ENCODE measurements around the gene PRIMA1. TPM values are rescaled to one million over a fixed set of nuclear protein-coding genes. Genes with fewer than 3 reads are reported as not detected.

PRIMA1 gene
- total RNA-seq, 1 experiment from 2014 or later: 0.26 TPM

DNA sequence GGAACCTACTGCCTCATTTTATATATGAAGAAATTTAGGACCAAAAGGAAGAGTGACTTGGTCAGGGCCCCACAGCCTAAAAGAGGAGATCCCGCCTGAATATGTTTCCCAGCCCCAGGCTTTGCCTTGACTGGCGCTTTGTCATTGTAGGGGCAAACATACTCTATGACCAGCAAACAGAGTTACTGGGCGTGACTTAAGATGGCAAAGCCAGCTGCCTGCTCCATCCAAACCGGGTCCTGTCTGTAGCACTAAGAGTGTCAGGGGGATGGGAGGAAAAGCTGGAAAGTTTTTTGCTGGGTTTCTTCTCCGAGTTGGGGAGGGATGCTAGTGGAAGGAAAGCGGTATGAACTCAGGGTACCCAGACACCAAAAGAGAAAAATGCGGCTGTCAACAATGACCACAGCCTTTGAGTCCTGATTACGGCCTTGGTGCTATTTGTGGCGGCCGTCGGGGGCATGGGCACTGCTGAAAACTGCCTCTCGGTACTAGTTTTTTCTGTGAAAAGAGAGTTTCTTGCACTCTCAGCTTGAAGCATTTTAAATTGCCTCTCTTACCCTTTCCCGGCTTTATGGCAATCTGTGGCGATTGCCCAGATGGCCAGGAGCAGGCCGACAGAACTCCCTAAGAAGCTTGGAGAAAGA lies 82.7 kb downstream of the PRIMA1 start:
- DNase-seq (ENCODE audit: low read depth, low spot score) (no peak), ATAC-seq (no peak)
- BruUV-seq (replicated peaks): no TSS peak
- Histone ChIP-seq H3K27me3 (ENCODE audit: control insufficient read depth, insufficient read depth, low read length) (no peaks in the 10 kb centered on the region), H3K27ac (ENCODE audit: low read length) (no peak overlapping the region), H3K36me3 (ENCODE audit: control insufficient read depth, insufficient read depth, low read length) (no peaks in the 10 kb centered on the region), H3K4me3 (ENCODE audit: low read depth in 2 of 2, low read length in 2 of 2) (no peak overlapping the region), H3K4me1 (ENCODE audit: control insufficient read depth, insufficient read depth, low read length) (no peaks in the 10 kb centered on the region), H3K9me3 (ENCODE audit: control insufficient read depth, insufficient read depth, low read depth, low read length) (no peaks in the 10 kb centered on the region)
- in situ Hi-C loops (cut with HindIII; ENCODE audit: low pct_unique_long_range_greater_than_20kb, low sequenced_read_pairs): no loop called here
- CTCF ChIA-PET: no interaction called here
- POLR2A ChIA-PET: no interaction called here
- intact Hi-C loops (cut with micrococcal nuclease; ENCODE audit: unreplicated experiment): loop anchor here (2.0 kb wide), 1 partner anchor 43 kb away; no protein-coding TSS in a partner anchor
- TF ChIP-seq TCF7L2 (IDR thresholded peaks at IDR 0.05; ENCODE audit: low read depth, low read length): no peak
- TF ChIP-seq POLR2AphosphoS5 (IDR thresholded peaks at IDR 0.05; ENCODE audit: low read depth, low read length): no peak

DNA sequence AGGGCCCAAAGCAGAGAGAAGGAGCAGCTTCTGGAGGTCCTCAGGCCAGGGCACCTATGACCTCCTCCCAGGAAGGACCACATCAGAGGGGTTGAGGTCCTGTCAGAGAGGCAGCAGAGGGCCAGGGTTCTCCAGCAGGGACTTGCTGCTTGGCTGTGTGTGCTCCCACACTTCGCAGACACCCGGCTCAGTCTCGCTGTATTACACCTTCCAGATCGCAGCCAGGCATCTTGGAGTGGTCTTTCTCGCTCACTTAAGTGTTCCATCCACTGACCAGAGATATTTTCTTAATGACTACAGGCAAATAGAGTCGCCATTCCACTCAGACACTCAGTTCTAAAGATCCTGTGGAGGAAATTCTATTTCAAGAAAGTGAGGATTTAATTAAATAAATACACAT lies 84.3 kb downstream of the PRIMA1 start:
- ChIA-PET CTCF (no interaction called here), POLR2A (no interaction called here)
- no TSS peak for BruUV-seq (replicated peaks)
- Histone ChIP-seq H3K27ac (ENCODE audit: low read length) (no peak overlapping the region), H3K9me3 (ENCODE audit: control insufficient read depth, insufficient read depth, low read depth, low read length) (no peaks in the 10 kb centered on the region), H3K4me1 (ENCODE audit: control insufficient read depth, insufficient read depth, low read length) (no peaks in the 10 kb centered on the region), H3K4me3 (ENCODE audit: low read depth in 2 of 2, low read length in 2 of 2) (no peak overlapping the region), H3K27me3 (ENCODE audit: control insufficient read depth, insufficient read depth, low read length) (no peaks in the 10 kb centered on the region), H3K36me3 (ENCODE audit: control insufficient read depth, insufficient read depth, low read length) (no peaks in the 10 kb centered on the region)
- no peak for ATAC-seq
- no peak for DNase-seq (ENCODE audit: low read depth, low spot score)
- intact Hi-C loops (cut with micrococcal nuclease; ENCODE audit: unreplicated experiment): loop anchor here (2.0 kb wide), 1 partner anchor 41 kb away; no protein-coding TSS in a partner anchor
- in situ Hi-C loops (cut with HindIII; ENCODE audit: low pct_unique_long_range_greater_than_20kb, low sequenced_read_pairs): no loop called here
- no peak for TF ChIP-seq TCF7L2 (IDR thresholded peaks at IDR 0.05; ENCODE audit: low read depth, low read length)
- TF ChIP-seq POLR2AphosphoS5 (IDR thresholded peaks at IDR 0.05; ENCODE audit: low read depth, low read length): no peak
- TF ChIP-seq, protein P1, sequence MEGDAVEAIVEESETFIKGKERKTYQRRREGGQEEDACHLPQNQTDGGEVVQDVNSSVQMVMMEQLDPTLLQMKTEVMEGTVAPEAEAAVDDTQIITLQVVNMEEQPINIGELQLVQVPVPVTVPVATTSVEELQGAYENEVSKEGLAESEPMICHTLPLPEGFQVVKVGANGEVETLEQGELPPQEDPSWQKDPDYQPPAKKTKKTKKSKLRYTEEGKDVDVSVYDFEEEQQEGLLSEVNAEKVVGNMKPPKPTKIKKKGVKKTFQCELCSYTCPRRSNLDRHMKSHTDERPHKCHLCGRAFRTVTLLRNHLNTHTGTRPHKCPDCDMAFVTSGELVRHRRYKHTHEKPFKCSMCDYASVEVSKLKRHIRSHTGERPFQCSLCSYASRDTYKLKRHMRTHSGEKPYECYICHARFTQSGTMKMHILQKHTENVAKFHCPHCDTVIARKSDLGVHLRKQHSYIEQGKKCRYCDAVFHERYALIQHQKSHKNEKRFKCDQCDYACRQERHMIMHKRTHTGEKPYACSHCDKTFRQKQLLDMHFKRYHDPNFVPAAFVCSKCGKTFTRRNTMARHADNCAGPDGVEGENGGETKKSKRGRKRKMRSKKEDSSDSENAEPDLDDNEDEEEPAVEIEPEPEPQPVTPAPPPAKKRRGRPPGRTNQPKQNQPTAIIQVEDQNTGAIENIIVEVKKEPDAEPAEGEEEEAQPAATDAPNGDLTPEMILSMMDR (IDR thresholded peaks at IDR 0.05): no peak
- TF ChIP-seq SIN3A (IDR thresholded peaks at IDR 0.05; ENCODE audit: borderline replicate concordance, insufficient read depth, low read depth, low read length): no peak
- TF ChIP-seq, protein P2, sequence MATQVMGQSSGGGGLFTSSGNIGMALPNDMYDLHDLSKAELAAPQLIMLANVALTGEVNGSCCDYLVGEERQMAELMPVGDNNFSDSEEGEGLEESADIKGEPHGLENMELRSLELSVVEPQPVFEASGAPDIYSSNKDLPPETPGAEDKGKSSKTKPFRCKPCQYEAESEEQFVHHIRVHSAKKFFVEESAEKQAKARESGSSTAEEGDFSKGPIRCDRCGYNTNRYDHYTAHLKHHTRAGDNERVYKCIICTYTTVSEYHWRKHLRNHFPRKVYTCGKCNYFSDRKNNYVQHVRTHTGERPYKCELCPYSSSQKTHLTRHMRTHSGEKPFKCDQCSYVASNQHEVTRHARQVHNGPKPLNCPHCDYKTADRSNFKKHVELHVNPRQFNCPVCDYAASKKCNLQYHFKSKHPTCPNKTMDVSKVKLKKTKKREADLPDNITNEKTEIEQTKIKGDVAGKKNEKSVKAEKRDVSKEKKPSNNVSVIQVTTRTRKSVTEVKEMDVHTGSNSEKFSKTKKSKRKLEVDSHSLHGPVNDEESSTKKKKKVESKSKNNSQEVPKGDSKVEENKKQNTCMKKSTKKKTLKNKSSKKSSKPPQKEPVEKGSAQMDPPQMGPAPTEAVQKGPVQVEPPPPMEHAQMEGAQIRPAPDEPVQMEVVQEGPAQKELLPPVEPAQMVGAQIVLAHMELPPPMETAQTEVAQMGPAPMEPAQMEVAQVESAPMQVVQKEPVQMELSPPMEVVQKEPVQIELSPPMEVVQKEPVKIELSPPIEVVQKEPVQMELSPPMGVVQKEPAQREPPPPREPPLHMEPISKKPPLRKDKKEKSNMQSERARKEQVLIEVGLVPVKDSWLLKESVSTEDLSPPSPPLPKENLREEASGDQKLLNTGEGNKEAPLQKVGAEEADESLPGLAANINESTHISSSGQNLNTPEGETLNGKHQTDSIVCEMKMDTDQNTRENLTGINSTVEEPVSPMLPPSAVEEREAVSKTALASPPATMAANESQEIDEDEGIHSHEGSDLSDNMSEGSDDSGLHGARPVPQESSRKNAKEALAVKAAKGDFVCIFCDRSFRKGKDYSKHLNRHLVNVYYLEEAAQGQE (IDR thresholded peaks at IDR 0.05; ENCODE audit: insufficient read depth in 1 of 2, low read depth in 2 of 2, low read length in 1 of 2): no peak

DNA sequence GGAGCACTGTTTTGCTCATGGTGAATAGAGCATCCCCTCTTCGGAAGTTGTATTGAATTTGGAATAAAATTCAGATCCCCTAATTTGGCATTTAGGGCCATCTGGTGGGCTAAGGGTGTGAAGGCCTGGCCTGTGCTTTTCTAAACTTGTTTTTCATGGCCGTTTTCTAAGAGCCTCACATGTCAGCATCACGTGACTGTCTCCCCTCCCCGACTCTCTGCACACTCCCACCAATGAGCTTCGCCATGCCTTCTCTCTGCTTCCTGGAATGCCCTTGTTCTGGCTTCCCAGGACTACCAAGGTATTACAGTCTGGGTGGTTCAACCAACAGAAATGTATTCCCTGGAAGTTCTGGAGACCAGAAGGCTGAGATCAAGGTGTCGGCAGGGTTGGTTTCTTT lies 85.3 kb downstream of the PRIMA1 start:
- TF ChIP-seq, protein P2 (IDR thresholded peaks at IDR 0.05; ENCODE audit: insufficient read depth in 1 of 2, low read depth in 2 of 2, low read length in 1 of 2): no peak
- no peak for TF ChIP-seq POLR2AphosphoS5 (IDR thresholded peaks at IDR 0.05; ENCODE audit: low read depth, low read length)
- no peak for TF ChIP-seq SIN3A (IDR thresholded peaks at IDR 0.05; ENCODE audit: borderline replicate concordance, insufficient read depth, low read depth, low read length)
- TF ChIP-seq, protein P1 (IDR thresholded peaks at IDR 0.05): no peak
- TF ChIP-seq TCF7L2 (IDR thresholded peaks at IDR 0.05; ENCODE audit: low read depth, low read length): no peak
- intact Hi-C loops (cut with micrococcal nuclease; ENCODE audit: unreplicated experiment): no loop called here
- ATAC-seq (no peak), DNase-seq (ENCODE audit: low read depth, low spot score) (no peak)
- ChIA-PET POLR2A (no interaction called here), CTCF (no interaction called here)
- H3K9me3 ChIP-seq (ENCODE audit: control insufficient read depth, insufficient read depth, low read depth, low read length): no peaks in the 10 kb centered on the region
- no peaks in the 10 kb centered on the region for H3K4me1 ChIP-seq (ENCODE audit: control insufficient read depth, insufficient read depth, low read length)
- H3K4me3 ChIP-seq (ENCODE audit: low read depth in 2 of 2, low read length in 2 of 2): no peak overlapping the region
- H3K27me3 ChIP-seq (ENCODE audit: control insufficient read depth, insufficient read depth, low read length): no peaks in the 10 kb centered on the region
- no peak overlapping the region for H3K27ac ChIP-seq (ENCODE audit: low read length)
- in situ Hi-C loops (cut with HindIII; ENCODE audit: low pct_unique_long_range_greater_than_20kb, low sequenced_read_pairs): no loop called here
- no peaks in the 10 kb centered on the region for H3K36me3 ChIP-seq (ENCODE audit: control insufficient read depth, insufficient read depth, low read length)
- BruUV-seq (replicated peaks): no TSS peak

All from Panc1 (cell line).